ENCODE results near the gene BMP7. TPM values are rescaled to one million over a fixed set of nuclear protein-coding genes. Genes with fewer than 3 reads are reported as not detected.

The BMP7 gene
- total RNA-seq, 2 experiments from 2014 or later: 2.2 to 94.2 TPM

- Histone ChIP-seq H3K9me3 (ENCODE audit: low read length) (no peaks in the 10 kb centered on the region), H4K20me1 (ENCODE audit: insufficient read depth, low read length) (no peaks in the 10 kb centered on the region), H3K27ac (ENCODE audit: low read depth, low read length, poor library complexity, severe bottlenecking) (no peak overlapping the region), H3K36me3 (ENCODE audit: insufficient read depth, low read length) (no peaks in the 10 kb centered on the region), H3K4me3 (ENCODE audit: low read depth, low read length, poor library complexity, severe bottlenecking) (no peak overlapping the region), H3K79me2 (ENCODE audit: insufficient read depth, low read depth, low read length) (no peaks in the 10 kb centered on the region), H3K4me1 (ENCODE audit: insufficient read depth, low read length, poor library complexity, severe bottlenecking) (peaks cover 30% of the 10 kb centered on the region), H3K9me2 (ENCODE audit: insufficient read depth, low read length) (no peaks in the 10 kb centered on the region), H3K4me2 (ENCODE audit: low read length) (peak overlapping the region; percentile 39), H2AFZ (ENCODE audit: low read length) (no peak overlapping the region)
- peak; percentile 73 for DNase-seq (ENCODE audit: low spot score)
- BruUV-seq (replicated peaks): no TSS peak
- intact Hi-C loops (cut with micrococcal nuclease; ENCODE audit: unreplicated experiment): no loop called here
- TF ChIP-seq EZH2phosphoT487 (IDR thresholded peaks at IDR 0.05; ENCODE audit: borderline replicate concordance, low read depth, low read length): no peak
- no peak for TF ChIP-seq CTCF (conservative IDR thresholded peaks at IDR 0.05; ENCODE audit: low read length)
- CTCF ChIA-PET (ENCODE audit: unreplicated experiment): interaction anchor here (0.6 kb wide), 1 partner anchor 37 kb away, joined by 3 read pairs; no protein-coding TSS in a partner anchor
- POLR2A ChIA-PET: no interaction called here
Observed at GRCh38 chr20:57124800-57125517, 141.5 kb downstream of the BMP7 start.

DNA sequence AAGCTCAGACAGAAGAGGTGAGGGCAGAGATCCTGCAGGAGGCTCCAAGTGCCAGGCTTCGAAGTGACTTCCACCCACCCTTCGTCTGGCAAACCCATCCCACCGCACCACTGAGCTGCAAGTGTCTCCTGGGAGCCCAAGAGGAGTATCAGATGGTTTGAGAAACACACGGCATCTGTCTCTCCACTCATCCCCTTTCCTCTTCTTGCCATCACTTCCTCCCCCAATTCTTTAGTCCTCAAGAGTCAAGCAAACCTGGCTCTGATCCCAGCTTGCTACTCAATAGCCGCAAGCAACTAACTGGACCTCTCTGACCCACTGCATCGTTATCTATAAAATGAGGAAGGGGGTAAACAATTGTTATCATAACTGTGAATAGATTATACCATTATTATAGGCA, 142.1 kb downstream of the BMP7 start:
- POLR2A ChIA-PET: no interaction called here
- intact Hi-C loops (cut with micrococcal nuclease; ENCODE audit: unreplicated experiment): no loop called here
- BruUV-seq (replicated peaks): no TSS peak

More for the DNA sequence above, 142.1 kb downstream of the BMP7 start:
- DNase-seq (ENCODE audit: low spot score): no peak
- peaks cover 30% of the 10 kb centered on the region for H3K4me1 ChIP-seq (ENCODE audit: insufficient read depth, low read length, poor library complexity, severe bottlenecking)
- TF ChIP-seq EZH2phosphoT487 (IDR thresholded peaks at IDR 0.05; ENCODE audit: borderline replicate concordance, low read depth, low read length): no peak
- no peak for TF ChIP-seq CTCF (conservative IDR thresholded peaks at IDR 0.05; ENCODE audit: low read length)
- no peaks in the 10 kb centered on the region for H4K20me1 ChIP-seq (ENCODE audit: insufficient read depth, low read length)
- H3K4me2 ChIP-seq (ENCODE audit: low read length): peak overlapping the region; percentile 39
- no peaks in the 10 kb centered on the region for H3K36me3 ChIP-seq (ENCODE audit: insufficient read depth, low read length)
- H3K9me3 ChIP-seq (ENCODE audit: low read length): no peaks in the 10 kb centered on the region
- H3K9me2 ChIP-seq (ENCODE audit: insufficient read depth, low read length): no peaks in the 10 kb centered on the region
- CTCF ChIA-PET (ENCODE audit: unreplicated experiment): no interaction called here
- no peaks in the 10 kb centered on the region for H3K79me2 ChIP-seq (ENCODE audit: insufficient read depth, low read depth, low read length)
- no peak overlapping the region for H2AFZ ChIP-seq (ENCODE audit: low read length)
- H3K27ac ChIP-seq (ENCODE audit: low read depth, low read length, poor library complexity, severe bottlenecking): no peak overlapping the region
- no peak overlapping the region for H3K4me3 ChIP-seq (ENCODE audit: low read depth, low read length, poor library complexity, severe bottlenecking)

All from OCI-LY7 (cell line).